ENCODE results near the gene ARX.

The ARX gene

GRCh38 chrX:25011589-25012432, 4.0 kb downstream of the ARX start:
- no peak overlapping the region for H3K27ac ChIP-seq
- TF ChIP-seq, protein P1, sequence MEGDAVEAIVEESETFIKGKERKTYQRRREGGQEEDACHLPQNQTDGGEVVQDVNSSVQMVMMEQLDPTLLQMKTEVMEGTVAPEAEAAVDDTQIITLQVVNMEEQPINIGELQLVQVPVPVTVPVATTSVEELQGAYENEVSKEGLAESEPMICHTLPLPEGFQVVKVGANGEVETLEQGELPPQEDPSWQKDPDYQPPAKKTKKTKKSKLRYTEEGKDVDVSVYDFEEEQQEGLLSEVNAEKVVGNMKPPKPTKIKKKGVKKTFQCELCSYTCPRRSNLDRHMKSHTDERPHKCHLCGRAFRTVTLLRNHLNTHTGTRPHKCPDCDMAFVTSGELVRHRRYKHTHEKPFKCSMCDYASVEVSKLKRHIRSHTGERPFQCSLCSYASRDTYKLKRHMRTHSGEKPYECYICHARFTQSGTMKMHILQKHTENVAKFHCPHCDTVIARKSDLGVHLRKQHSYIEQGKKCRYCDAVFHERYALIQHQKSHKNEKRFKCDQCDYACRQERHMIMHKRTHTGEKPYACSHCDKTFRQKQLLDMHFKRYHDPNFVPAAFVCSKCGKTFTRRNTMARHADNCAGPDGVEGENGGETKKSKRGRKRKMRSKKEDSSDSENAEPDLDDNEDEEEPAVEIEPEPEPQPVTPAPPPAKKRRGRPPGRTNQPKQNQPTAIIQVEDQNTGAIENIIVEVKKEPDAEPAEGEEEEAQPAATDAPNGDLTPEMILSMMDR (conservative IDR thresholded peaks at IDR 0.05), result no peak

- TF ChIP-seq, protein P1 (conservative IDR thresholded peaks at IDR 0.05), result no peak
- no peak overlapping the region for H3K27ac ChIP-seq
Observed at GRCh38 chrX:25010784-25011588, 4.8 kb downstream of the ARX start.

- H3K27ac ChIP-seq, result no peak overlapping the region
- TF ChIP-seq, protein P1 (conservative IDR thresholded peaks at IDR 0.05), result no peak
Observed at GRCh38 chrX:25009407-25009806, 6.4 kb downstream of the ARX start.

- H3K27ac ChIP-seq, result no peak overlapping the region
- TF ChIP-seq, protein P1 (conservative IDR thresholded peaks at IDR 0.05), result no peak
Observed at GRCh38 chrX:25007059-25008053, 8.4 kb downstream of the ARX start.

DNA sequence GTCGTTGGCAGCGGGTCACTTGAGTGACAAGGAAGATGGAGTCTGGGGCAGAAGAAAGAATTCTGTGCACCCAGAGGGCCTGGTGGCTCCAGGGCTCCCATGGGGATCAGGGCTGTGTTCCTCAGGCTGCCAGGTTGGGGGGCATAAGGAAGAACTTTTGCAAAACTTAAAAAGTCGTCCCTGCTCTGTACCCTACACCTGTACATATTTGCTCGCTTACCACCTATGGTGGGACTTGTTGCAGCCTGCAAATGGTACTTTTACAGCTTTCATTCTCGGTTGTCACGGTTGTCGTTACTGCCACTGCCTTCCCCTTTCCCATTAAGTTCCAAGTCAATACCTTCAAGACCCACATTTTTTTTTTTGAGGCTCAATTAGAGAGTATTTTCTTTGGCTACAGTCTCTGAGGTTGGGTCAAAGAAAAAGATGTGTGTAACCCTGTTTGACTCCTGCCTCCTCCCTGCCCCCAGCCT, 9.1 kb downstream of the ARX start:
- no peak overlapping the region for H3K27ac ChIP-seq
- TF ChIP-seq, protein P1 (conservative IDR thresholded peaks at IDR 0.05), result no peak

DNA sequence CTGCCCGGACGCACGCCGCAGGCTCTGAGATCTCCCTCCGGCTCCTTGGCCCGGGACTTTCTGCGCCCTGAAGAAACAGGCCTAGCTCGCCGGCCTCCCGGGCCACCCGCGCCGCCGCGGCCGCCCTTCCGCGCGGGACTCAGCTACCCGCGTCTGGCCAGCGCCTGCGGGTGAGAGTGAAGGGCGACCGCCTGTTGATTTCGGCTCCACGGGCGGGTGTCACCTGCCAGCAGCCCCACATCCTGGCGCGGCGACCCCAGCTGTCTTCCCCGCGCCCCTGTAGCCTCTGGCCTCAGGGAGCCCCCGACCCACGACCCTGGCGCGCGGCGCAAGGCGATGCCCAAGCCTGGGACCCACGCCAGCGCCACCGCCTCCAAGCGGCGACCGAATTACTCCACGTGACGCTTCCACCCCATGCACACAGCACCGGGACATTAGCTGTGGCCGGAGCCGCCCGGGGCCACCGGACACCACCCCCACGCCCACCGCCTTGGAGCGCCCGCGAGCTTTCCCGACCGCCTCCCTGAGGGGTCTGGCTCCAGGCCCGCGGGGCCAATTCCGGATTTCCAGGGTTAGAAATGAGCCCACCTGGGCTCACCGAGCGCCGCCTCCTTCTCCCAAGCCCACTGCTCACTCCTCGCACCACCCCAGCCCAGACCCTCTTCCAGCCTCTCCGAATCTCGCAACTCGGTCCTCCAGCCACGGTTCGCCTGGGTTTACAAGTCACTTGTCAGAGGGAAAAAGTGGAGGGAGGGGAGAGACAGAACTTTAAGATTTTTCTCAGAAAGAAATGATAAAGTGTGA, 10.2 kb downstream of the ARX start:
- TF ChIP-seq, protein P1 (conservative IDR thresholded peaks at IDR 0.05), result no peak
- no peak overlapping the region for H3K27ac ChIP-seq
